GM23248 (cell line): Measurements from ENCODE around the gene MRNIP. TPM values are rescaled to one million over a fixed set of nuclear protein-coding genes. Genes with fewer than 3 reads are reported as not detected.

Source experiments
- DNase-seq: peaks from one replicate; pipeline ENCODE4 v3.0.0-alpha.2; 2015
- H2AFZ ChIP-seq: fragments of 200-600 bp; sonication (generic); 2 replicates; pipeline ENCODE4 v1.6.1; 2016; ENCODE audit warnings: antibody characterized with exemption
- H3F3A ChIP-seq: fragments of 200-600 bp; sonication (generic); 2 replicates; pipeline ENCODE4 v1.6.1; 2016; ENCODE audit warnings: mild to moderate bottlenecking, antibody characterized with exemption, mixed run types; ENCODE audit not compliant: insufficient read depth
- H3K27ac ChIP-seq: fragments of 200-600 bp; sonication (generic); 2 replicates; pipeline ENCODE4 v1.5.1; 2016; ENCODE audit warnings: mild to moderate bottlenecking
- H3K27me3 ChIP-seq: fragments of 200-600 bp; sonication (generic); replicated peaks from 2 replicates; pipeline ENCODE4 v1.6.1; 2016; ENCODE audit warnings: mild to moderate bottlenecking; ENCODE audit not compliant: insufficient read depth
- H3K36me3 ChIP-seq: fragments of 200-600 bp; sonication (generic); 2 replicates; pipeline ENCODE4 v1.6.1; 2016; ENCODE audit warnings: low read depth, mild to moderate bottlenecking
- H3K4me1 ChIP-seq: fragments of 200-600 bp; sonication (generic); 2 replicates; pipeline ENCODE4 v1.6.1; 2016; ENCODE audit warnings: mild to moderate bottlenecking; ENCODE audit not compliant: insufficient read depth
- H3K4me2 ChIP-seq: fragments of 200-600 bp; sonication (generic); one replicate; pipeline ENCODE4 v1.6.1; 2016; ENCODE audit warnings: mild to moderate bottlenecking; ENCODE audit not compliant: unreplicated experiment
- H3K4me3 ChIP-seq: fragments of 200-600 bp; sonication (generic); 2 replicates; pipeline ENCODE4 v1.5.1; 2016; ENCODE audit warnings: mild to moderate bottlenecking
- H3K79me2 ChIP-seq: fragments of 200-600 bp; sonication (generic); 2 replicates; pipeline ENCODE4 v1.6.1; 2016; ENCODE audit warnings: mild to moderate bottlenecking; ENCODE audit not compliant: insufficient read depth
- H3K9ac ChIP-seq: fragments of 200-600 bp; sonication (generic); 2 replicates; pipeline ENCODE4 v1.6.1; 2016; ENCODE audit warnings: mild to moderate bottlenecking
- H3K9me2 ChIP-seq: fragments of 200-600 bp; sonication (generic); 2 replicates; pipeline ENCODE4 v1.6.1; 2016; ENCODE audit warnings: mixed run types, mild to moderate bottlenecking, moderate library complexity; ENCODE audit not compliant: insufficient read depth
- H3K9me3 ChIP-seq: fragments of 200-600 bp; sonication (generic); one replicate; pipeline ENCODE4 v1.6.1; 2017; ENCODE audit warnings: low read depth
- H4K20me1 ChIP-seq: fragments of 200-600 bp; sonication (generic); 2 replicates; pipeline ENCODE4 v1.6.0; 2016; ENCODE audit not compliant: insufficient read depth
- EZH2 ChIP-seq: fragments of 200-600 bp; sonication (generic); IDR thresholded peaks from 2 replicates; pipeline ENCODE4 v1.6.1; 2018; ENCODE audit warnings: antibody characterized with exemption, mild to moderate bottlenecking; ENCODE audit not compliant: insufficient read depth, poor library complexity, severe bottlenecking
- EZH2phosphoT487 ChIP-seq: fragments of 200-600 bp; sonication (generic); IDR thresholded peaks from 2 replicates; pipeline ENCODE4 v1.6.1; 2018; ENCODE audit warnings: antibody characterized with exemption, moderate library complexity, mild to moderate bottlenecking, low read depth; ENCODE audit not compliant: insufficient read depth
- WGBS, 2 experiments: methylation state at CpG; one replicate each; pipeline ENCODE4 v1.1.6; 2015 to 2017; ENCODE audit warnings: low lambda C conversion rate in 2 of 2, low coverage in 1 of 2; ENCODE audit errors: missing lambda C conversion rate in 2 of 2; 5-methylcytosine and 5-hydroxymethylcytosine counted together
- in situ Hi-C: fragments of 300-500 bp; cut with MboI; formaldehyde crosslinking; loops from 2 replicates; pipeline ENCODE4 v1.15.0; 2020
- polyA plus RNA-seq: library from polyadenylated mRNA; unstranded; fragments of >200 nt; fragmentation: Nextera tagmentation; extraction: Ambion mirVana; gene quantifications from 2 replicates; pipeline ENCODE4 v1.2.1, GENCODE V29; 2016
- total RNA-seq: library from RNA; depleted of rRNA; stranded (reverse); fragments of >200 nt; shearing (Covaris generic); gene quantifications from 2 replicates; pipeline ENCODE4 v1.2.3, GENCODE V29; 2014

Gene MRNIP
- total and polyA plus RNA-seq, 2 experiments from 2014 or later, result 14.1 to 17.3 TPM

DNA sequence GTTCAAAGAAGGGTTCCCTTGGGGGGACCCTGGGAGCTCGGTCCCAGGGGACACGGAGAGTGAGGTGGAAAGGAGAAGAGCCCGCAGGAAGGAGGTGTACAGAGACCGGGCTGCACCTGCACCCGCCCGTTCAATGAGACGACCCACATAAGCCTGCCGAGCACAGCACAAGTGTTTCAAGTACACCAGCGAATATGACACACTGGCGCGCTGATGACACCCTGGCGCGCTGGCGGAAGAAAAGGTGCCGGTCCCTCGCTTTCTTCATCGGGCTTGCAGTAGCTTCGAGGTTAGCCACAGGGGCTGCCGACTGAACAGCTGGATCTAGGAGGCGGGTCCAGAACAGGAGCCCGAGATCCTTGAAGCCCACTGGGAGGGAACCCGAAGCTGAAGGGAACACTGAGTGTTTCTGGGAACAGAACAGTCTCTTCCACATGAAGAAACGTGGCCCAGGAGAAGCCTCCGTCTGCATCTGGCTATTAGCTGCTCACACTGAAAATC is 47.7 kb upstream of the MRNIP start:
- peak overlapping the region; percentile 95 for H3K4me2 ChIP-seq
- no peaks in the 10 kb centered on the region for H3K9me3 ChIP-seq
- no peak overlapping the region for H2AFZ ChIP-seq
- DNase-seq, result no peak
- H3K4me1 ChIP-seq, result peaks cover 6% of the 10 kb centered on the region
- H3K27me3 ChIP-seq, result no peaks in the 10 kb centered on the region
- H4K20me1 ChIP-seq, result no peaks in the 10 kb centered on the region
- whole genome bisulfite sequencing, 2 experiments, result 78 to 80% methylated on average over 24 of the region's 24 CpGs
- peak overlapping the region; percentile 65; the same call in 1 of the 2 replicates for H3K27ac ChIP-seq
- TF ChIP-seq EZH2phosphoT487 (no peak), EZH2 (no peak)
- peak overlapping the region; percentile 88 for H3K9ac ChIP-seq
- no peaks in the 10 kb centered on the region for H3K9me2 ChIP-seq
- H3K79me2 ChIP-seq, result peaks cover 63% of the 10 kb centered on the region
- H3K36me3 ChIP-seq, result peaks cover 8% of the 10 kb centered on the region; the same call in 1 of the 2 replicates
- in situ Hi-C loops, result no loop called here
- no peaks in the 10 kb centered on the region for H3F3A ChIP-seq
- H3K4me3 ChIP-seq, result peak overlapping the region; percentile 98

DNA sequence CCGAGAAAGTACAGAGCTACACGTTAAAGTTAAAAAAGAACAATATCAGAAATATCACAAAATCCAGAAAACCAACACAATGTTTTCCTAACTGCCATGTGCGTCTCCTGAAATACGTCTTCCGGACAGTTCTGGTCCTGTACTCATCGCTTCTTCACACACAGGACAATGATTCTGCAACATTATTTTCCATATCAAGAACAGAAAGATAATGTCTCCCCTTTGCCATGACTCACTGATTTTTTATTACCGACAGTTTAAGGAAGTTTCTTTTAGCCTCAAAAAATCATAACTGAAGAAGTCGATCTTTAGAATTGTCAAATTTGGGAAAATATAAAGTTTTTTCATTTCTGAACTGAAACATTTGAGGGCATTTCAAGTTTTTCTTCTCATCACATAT is 46.5 kb upstream of the MRNIP start:
- DNase-seq, result no peak
- WGBS, 2 experiments, result 88% methylated on average over 8 of the region's 8 CpGs
- in situ Hi-C loops, result no loop called here

DNA sequence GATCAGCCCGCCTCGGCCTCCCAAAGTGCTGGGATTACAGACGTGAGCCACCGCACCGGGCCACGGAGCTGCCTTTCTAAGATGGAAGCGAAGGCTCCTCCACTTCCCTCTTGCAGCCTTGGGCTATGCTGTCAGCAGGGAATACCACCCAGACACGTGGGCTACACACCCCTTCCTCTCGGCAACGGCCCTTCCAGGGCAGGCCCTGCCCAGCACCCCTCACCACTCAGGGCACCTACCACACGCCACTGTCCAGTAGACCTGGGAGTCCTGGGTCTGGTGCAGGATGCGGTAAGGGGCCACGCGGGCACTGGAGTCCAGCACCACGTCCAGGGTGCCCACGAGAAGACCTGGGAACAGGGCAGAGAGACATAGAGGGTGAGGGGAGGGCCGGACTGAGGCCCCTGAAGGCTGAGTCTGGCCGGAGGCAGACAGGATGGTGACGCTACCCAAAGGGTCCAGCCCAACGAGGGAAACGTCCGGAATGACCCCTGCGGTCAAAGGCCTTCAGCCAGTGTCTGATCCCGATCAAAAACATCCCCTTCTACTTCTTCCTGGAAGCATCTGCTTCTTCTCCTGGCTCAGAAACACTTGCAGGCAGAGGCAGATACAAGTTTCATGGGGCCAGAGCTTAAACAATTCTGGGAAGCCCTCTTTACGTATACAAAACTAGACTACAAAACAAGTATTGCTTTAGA is 46.0 kb upstream of the MRNIP start:
- Histone ChIP-seq H3K27ac (no peak overlapping the region), H2AFZ (no peak overlapping the region), H3F3A (no peaks in the 10 kb centered on the region), H3K4me3 (no peak overlapping the region), H3K4me1 (peaks cover 6% of the 10 kb centered on the region), H3K9me2 (no peaks in the 10 kb centered on the region), H3K27me3 (no peaks in the 10 kb centered on the region), H3K36me3 (peaks cover 16% of the 10 kb centered on the region; the same call in 1 of the 2 replicates), H3K4me2 (no peak overlapping the region), H3K79me2 (peaks cover 80% of the 10 kb centered on the region), H4K20me1 (no peaks in the 10 kb centered on the region), H3K9me3 (no peaks in the 10 kb centered on the region), H3K9ac (no peak overlapping the region)
- TF ChIP-seq EZH2 (no peak), EZH2phosphoT487 (no peak)
- 88 to 90% methylated on average over 25 of the region's 25 CpGs for WGBS, 2 experiments
- in situ Hi-C loops, result no loop called here
- DNase-seq, result no peak

More for the DNA sequence above, 46.5 kb upstream of the MRNIP start:
- Histone ChIP-seq H3F3A (no peaks in the 10 kb centered on the region), H3K9me3 (no peaks in the 10 kb centered on the region), H3K4me1 (peaks cover 6% of the 10 kb centered on the region), H3K27ac (no peak overlapping the region), H3K4me2 (no peak overlapping the region), H4K20me1 (no peaks in the 10 kb centered on the region), H3K27me3 (no peaks in the 10 kb centered on the region), H3K36me3 (peaks cover 15% of the 10 kb centered on the region; the same call in 1 of the 2 replicates), H3K79me2 (peaks cover 75% of the 10 kb centered on the region), H2AFZ (no peak overlapping the region), H3K9me2 (no peaks in the 10 kb centered on the region), H3K9ac (no peak overlapping the region), H3K4me3 (no peak overlapping the region)
- TF ChIP-seq EZH2phosphoT487 (no peak), EZH2 (no peak)

DNA sequence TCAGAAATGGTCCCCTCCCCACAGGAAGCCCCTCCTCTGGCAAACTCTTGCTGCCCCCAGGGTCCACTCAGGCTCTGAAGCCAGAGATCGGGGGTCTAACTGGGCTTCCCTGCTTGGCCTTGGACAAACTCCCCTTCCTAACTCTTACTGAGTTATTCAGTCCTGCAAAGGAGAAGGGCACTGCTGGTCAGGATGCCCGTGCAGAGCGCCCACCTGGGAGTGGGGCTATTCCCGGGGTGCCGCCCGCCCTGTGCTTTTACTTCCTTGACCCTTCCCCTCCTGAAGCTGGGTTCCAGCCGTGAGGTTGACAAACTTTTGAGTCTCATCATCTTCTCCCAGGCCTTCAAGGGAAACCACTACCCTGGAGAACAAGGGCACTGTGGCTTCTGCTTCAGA is 44.1 kb upstream of the MRNIP start:
- TF ChIP-seq EZH2phosphoT487 (no peak), EZH2 (no peak)
- H3K27ac ChIP-seq, result no peak overlapping the region
- no peak overlapping the region for H3K4me2 ChIP-seq
- WGBS, 2 experiments, result 88 to 91% methylated on average over 7 of the region's 7 CpGs
- H3K79me2 ChIP-seq, result peaks cover 85% of the 10 kb centered on the region
- H3K9me3 ChIP-seq, result no peaks in the 10 kb centered on the region
- no peak overlapping the region for H3K4me3 ChIP-seq
- peaks cover 33% of the 10 kb centered on the region; the same call in 1 of the 2 replicates for H3K36me3 ChIP-seq
- H3K9ac ChIP-seq, result no peak overlapping the region
- H3F3A ChIP-seq, result no peaks in the 10 kb centered on the region
- no peaks in the 10 kb centered on the region for H3K27me3 ChIP-seq
- DNase-seq, result no peak
- no peaks in the 10 kb centered on the region; the same call in 1 of the 2 replicates for H4K20me1 ChIP-seq
- H2AFZ ChIP-seq, result no peak overlapping the region
- H3K4me1 ChIP-seq, result peaks cover 6% of the 10 kb centered on the region
- H3K9me2 ChIP-seq, result no peaks in the 10 kb centered on the region
- in situ Hi-C loops, result no loop called here
